ENCODE measurements around the gene SQOR.

DNA sequence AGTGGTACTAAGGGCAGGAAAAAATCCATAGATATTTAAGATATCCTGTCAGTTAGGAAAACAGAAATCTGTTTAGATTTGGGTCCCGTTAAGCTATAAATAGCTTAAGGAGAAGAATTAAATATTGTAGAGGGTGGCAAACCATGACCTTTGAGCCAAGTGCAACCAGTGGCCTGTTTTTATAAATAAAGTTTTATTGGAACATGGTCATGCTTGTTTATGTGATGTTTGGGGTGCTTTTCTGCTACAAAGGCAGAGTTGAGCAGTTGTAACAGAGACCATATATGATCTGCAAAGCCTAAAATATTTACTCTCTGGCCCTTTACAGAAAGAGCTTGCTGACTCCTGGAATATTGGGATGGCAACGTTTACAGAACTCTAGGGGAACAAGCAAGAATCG, 66.3 kb downstream of the SQOR start:
- TF ChIP-seq, protein P1, sequence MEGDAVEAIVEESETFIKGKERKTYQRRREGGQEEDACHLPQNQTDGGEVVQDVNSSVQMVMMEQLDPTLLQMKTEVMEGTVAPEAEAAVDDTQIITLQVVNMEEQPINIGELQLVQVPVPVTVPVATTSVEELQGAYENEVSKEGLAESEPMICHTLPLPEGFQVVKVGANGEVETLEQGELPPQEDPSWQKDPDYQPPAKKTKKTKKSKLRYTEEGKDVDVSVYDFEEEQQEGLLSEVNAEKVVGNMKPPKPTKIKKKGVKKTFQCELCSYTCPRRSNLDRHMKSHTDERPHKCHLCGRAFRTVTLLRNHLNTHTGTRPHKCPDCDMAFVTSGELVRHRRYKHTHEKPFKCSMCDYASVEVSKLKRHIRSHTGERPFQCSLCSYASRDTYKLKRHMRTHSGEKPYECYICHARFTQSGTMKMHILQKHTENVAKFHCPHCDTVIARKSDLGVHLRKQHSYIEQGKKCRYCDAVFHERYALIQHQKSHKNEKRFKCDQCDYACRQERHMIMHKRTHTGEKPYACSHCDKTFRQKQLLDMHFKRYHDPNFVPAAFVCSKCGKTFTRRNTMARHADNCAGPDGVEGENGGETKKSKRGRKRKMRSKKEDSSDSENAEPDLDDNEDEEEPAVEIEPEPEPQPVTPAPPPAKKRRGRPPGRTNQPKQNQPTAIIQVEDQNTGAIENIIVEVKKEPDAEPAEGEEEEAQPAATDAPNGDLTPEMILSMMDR (IDR thresholded peaks at IDR 0.05), result no peak
- TF ChIP-seq, protein P2, sequence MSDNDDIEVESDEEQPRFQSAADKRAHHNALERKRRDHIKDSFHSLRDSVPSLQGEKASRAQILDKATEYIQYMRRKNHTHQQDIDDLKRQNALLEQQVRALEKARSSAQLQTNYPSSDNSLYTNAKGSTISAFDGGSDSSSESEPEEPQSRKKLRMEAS (IDR thresholded peaks at IDR 0.05), result no peak
- no peak for TF ChIP-seq ZFP36 (IDR thresholded peaks at IDR 0.05; ENCODE audit: borderline replicate concordance, partially characterized antibody)
- TF ChIP-seq, protein P3, sequence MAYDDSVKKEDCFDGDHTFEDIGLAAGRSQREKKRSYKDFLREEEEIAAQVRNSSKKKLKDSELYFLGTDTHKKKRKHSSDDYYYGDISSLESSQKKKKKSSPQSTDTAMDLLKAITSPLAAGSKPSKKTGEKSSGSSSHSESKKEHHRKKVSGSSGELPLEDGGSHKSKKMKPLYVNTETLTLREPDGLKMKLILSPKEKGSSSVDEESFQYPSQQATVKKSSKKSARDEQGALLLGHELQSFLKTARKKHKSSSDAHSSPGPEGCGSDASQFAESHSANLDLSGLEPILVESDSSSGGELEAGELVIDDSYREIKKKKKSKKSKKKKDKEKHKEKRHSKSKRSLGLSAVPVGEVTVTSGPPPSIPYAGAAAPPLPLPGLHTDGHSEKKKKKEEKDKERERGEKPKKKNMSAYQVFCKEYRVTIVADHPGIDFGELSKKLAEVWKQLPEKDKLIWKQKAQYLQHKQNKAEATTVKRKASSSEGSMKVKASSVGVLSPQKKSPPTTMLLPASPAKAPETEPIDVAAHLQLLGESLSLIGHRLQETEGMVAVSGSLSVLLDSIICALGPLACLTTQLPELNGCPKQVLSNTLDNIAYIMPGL (CRISPR knock-in tag; IDR thresholded peaks at IDR 0.05; ENCODE audit: borderline replicate concordance), result no peak
